ENCODE measurements around the gene NLRC5. TPM values are rescaled to one million over a fixed set of nuclear protein-coding genes. Genes with fewer than 3 reads are reported as not detected.

NLRC5 gene
- total RNA-seq, 2 donors from 2014 or later = 0.64 to 0.97 TPM

DNA sequence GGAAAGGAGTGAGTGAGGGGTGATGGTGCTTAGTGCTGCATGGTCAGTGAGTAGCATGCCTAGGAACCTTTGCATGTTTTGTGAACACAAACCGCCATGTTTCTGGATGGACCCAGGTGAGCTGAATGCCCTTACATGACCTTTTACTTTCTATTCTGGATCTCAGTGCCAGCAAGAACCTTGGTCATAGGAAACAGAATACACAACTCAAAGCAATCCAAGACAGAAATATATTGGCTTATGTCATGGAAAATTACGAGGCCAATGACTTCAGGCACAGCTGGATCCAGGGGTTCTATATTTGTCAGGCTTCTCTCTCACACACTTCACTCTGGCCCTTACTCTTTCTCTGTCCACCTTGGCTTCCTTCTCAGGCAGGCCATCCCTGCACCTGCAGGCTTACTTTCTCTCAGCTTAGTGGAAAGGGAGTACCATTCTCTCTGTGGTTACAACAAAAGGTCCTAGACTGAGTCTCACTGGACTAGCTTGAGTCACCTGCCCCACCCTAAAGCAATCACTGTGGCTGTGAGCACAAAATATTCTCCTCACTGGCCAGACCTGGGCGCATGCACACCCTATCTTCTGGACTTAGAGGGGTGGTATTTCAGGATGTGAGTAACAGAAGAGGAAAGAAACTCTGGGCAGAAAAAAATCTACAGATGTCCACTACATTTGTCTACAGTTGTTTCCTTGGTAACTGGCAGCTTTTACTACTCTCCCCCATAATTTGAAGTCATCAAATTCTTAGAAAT is 82.7 kb downstream of the NLRC5 start:
- Histone ChIP-seq H3K27ac (ENCODE audit: low read depth, low read length) (no peak overlapping the region), H3K36me3 (ENCODE audit: control insufficient read depth, insufficient read depth, low read length) (no peaks in the 10 kb centered on the region), H3K4me1 (ENCODE audit: control insufficient read depth, insufficient read depth, low read length) (no peaks in the 10 kb centered on the region), H3K9ac (ENCODE audit: extremely low read depth, low read length, poor library complexity, severe bottlenecking) (no peak overlapping the region), H3K9me3 (ENCODE audit: control insufficient read depth, low read length) (no peaks in the 10 kb centered on the region), H3K4me3 (ENCODE audit: low read length) (no peak overlapping the region), H3K27me3 (ENCODE audit: control insufficient read depth, insufficient read depth, low read length, poor library complexity, severe bottlenecking) (no peaks in the 10 kb centered on the region)
- Mint-ChIP-seq H3K27me3 (ENCODE audit: insufficient read depth) (peaks cover 2% of the 10 kb centered on the region), H3K4me1 (no peaks in the 10 kb centered on the region), H3K9me3 (no peaks in the 10 kb centered on the region), H3K36me3 (ENCODE audit: low read depth) (no peaks in the 10 kb centered on the region), H3K4me3 (no peak overlapping the region), H3K27ac (no peak overlapping the region)
- 82 to 93% methylated on average over 2 of the region's 3 CpGs for WGBS, 2 experiments (ENCODE audit: insufficient coverage in 1 of 2, insufficient read length in 1 of 2)
- TF ChIP-seq, protein P1, sequence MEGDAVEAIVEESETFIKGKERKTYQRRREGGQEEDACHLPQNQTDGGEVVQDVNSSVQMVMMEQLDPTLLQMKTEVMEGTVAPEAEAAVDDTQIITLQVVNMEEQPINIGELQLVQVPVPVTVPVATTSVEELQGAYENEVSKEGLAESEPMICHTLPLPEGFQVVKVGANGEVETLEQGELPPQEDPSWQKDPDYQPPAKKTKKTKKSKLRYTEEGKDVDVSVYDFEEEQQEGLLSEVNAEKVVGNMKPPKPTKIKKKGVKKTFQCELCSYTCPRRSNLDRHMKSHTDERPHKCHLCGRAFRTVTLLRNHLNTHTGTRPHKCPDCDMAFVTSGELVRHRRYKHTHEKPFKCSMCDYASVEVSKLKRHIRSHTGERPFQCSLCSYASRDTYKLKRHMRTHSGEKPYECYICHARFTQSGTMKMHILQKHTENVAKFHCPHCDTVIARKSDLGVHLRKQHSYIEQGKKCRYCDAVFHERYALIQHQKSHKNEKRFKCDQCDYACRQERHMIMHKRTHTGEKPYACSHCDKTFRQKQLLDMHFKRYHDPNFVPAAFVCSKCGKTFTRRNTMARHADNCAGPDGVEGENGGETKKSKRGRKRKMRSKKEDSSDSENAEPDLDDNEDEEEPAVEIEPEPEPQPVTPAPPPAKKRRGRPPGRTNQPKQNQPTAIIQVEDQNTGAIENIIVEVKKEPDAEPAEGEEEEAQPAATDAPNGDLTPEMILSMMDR (conservative IDR thresholded peaks at IDR 0.05) = no peak
- DNase-seq = no peak

DNA sequence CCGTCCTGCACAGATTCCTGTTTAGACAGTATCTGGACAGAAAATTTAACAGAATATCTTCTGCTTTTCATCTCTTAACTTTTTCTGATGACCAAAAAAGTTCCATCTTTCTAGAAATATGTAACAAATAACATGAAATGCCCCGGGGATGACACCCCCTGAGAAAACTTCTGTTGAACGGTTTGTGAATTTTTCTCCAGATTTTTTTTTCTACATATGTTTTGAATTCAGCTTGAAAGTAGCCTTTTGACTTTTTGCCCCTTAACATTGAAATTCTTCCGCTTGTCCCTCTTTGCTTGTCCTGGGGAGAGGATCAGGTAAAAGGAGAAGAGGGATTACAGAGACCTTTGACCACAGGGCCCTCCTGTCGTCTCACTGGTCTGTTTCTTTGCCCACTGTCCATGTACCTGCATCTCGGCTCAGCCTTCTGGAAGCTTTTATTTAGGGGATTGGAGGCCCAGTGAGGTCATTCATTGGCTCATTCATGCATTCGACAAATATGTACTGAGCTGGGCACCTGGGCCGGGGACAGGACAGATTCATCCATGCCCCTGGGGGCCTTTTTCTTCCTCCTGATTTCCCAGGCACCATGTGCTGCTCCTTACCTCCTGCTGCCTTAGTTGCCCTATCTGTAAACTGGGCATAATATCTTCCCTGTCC is 83.4 kb downstream of the NLRC5 start:
- Mint-ChIP-seq H3K36me3 (ENCODE audit: low read depth) (no peaks in the 10 kb centered on the region), H3K4me1 (no peaks in the 10 kb centered on the region), H3K4me3 (no peak overlapping the region), H3K9me3 (no peaks in the 10 kb centered on the region), H3K27me3 (ENCODE audit: insufficient read depth) (peaks cover 4% of the 10 kb centered on the region), H3K27ac (no peak overlapping the region)
- TF ChIP-seq, protein P1 (conservative IDR thresholded peaks at IDR 0.05) = no peak
- no peak overlapping the region for H3K27ac ChIP-seq (ENCODE audit: low read depth, low read length)
- no peak for DNase-seq
- no peaks in the 10 kb centered on the region for H3K27me3 ChIP-seq (ENCODE audit: control insufficient read depth, insufficient read depth, low read length, poor library complexity, severe bottlenecking)
- no peaks in the 10 kb centered on the region for H3K9me3 ChIP-seq (ENCODE audit: control insufficient read depth, low read length)
- WGBS, 2 experiments (ENCODE audit: insufficient coverage in 1 of 2, insufficient read length in 1 of 2) = 88 to 98% methylated on average over 6 to 8 of the region's 8 CpGs
- no peaks in the 10 kb centered on the region for H3K4me1 ChIP-seq (ENCODE audit: control insufficient read depth, insufficient read depth, low read length)
- no peak overlapping the region for H3K4me3 ChIP-seq (ENCODE audit: low read length)
- no peak overlapping the region for H3K9ac ChIP-seq (ENCODE audit: extremely low read depth, low read length, poor library complexity, severe bottlenecking)
- H3K36me3 ChIP-seq (ENCODE audit: control insufficient read depth, insufficient read depth, low read length) = no peaks in the 10 kb centered on the region

DNA sequence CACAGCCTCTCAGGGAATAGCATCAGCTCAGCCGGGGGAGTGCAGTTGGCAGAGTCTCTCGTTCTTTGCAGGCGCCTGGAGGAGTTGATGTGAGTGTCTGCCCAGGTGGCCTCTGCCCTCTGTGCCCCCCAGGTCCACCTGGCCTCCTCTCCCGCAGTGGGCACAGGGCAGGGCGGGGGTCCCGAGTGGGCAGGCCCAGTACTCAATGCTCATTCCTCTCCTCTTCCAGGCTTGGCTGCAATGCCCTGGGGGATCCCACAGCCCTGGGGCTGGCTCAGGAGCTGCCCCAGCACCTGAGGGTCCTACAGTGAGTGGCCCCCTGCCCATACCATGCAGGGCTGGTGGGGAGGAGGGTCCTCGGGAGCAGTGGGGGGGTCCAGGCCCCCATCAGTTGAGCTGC is 88.4 kb downstream of the NLRC5 start:
- TF ChIP-seq, protein P1 (conservative IDR thresholded peaks at IDR 0.05) = no peak
- H3K4me1 ChIP-seq (ENCODE audit: control insufficient read depth, insufficient read depth, low read length) = no peaks in the 10 kb centered on the region
- no peak overlapping the region for H3K27ac ChIP-seq (ENCODE audit: low read depth, low read length)
- DNase-seq = no peak
- H3K4me3 ChIP-seq (ENCODE audit: low read length) = no peak overlapping the region
- Mint-ChIP-seq H3K36me3 (ENCODE audit: low read depth) (no peaks in the 10 kb centered on the region), H3K4me3 (no peak overlapping the region), H3K4me1 (no peaks in the 10 kb centered on the region), H3K27me3 (ENCODE audit: insufficient read depth) (peaks cover 10% of the 10 kb centered on the region), H3K27ac (no peak overlapping the region), H3K9me3 (no peaks in the 10 kb centered on the region)
- no peaks in the 10 kb centered on the region for H3K27me3 ChIP-seq (ENCODE audit: control insufficient read depth, insufficient read depth, low read length, poor library complexity, severe bottlenecking)
- 94% methylated on average over 7 of the region's 7 CpGs; no CpG with 5 or more reads in 1 of the 2 experiments for WGBS, 2 experiments (ENCODE audit: insufficient coverage in 1 of 2, insufficient read length in 1 of 2)
- no peaks in the 10 kb centered on the region for H3K9me3 ChIP-seq (ENCODE audit: control insufficient read depth, low read length)
- no peaks in the 10 kb centered on the region for H3K36me3 ChIP-seq (ENCODE audit: control insufficient read depth, insufficient read depth, low read length)
- H3K9ac ChIP-seq (ENCODE audit: extremely low read depth, low read length, poor library complexity, severe bottlenecking) = no peak overlapping the region

Measured in endodermal cell (in vitro differentiated cells).